HG02610 (cell line): Measurements from ENCODE around the gene PIK3C3.

Experiments used
- ATAC-seq: cut with Tn5 transposase; IDR thresholded peaks from one replicate; pipeline ENCODE4 v1.9.1; 2021; ENCODE audit warnings: mild to moderate bottlenecking, moderate library complexity; ENCODE audit not compliant: unreplicated experiment

PIK3C3 gene

DNA sequence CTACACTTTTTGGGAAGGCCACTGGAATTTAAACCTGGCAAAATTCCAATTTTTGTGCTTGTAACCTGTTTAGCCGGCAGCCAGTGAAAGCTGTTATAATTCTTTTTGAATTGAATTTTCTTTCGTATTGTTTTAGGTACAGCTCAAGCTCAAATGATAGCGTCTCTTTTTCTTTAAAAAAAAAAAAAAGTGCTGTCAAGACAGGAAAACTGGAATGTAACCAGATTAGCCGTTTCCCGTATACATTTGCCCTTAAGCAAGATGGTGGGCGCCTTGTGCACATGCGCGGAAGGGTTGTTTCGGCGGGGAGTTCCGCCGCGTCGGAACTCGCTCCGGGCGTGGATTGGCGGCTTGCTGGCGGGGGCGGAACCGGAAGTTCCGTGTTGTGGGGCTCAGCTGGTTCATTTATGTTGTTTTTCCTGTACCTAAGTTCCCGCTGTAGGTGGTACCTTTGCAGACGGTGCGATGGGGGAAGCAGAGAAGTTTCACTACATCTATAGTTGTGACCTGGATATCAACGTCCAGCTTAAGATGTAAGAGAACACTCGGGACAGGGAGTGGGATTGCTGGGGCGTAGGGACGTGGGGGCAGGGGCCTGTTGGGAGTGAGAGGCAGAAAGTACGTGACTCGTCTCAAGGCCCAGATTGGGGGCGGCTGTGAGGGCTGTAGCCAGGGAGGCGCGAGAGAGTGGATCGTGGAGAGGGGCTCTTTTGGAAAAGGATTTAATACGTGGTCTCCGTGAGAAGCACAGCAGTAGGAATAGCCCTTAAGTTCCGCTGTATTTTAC lies at the start of gene PIK3C3:
TSS of gene PIK3C3 (plus strand) at position 408 of the 787 bp plus-strand sequence. CDS start at position 466, 58 bp downstream.
- ATAC-seq: peak; percentile 98

DNA sequence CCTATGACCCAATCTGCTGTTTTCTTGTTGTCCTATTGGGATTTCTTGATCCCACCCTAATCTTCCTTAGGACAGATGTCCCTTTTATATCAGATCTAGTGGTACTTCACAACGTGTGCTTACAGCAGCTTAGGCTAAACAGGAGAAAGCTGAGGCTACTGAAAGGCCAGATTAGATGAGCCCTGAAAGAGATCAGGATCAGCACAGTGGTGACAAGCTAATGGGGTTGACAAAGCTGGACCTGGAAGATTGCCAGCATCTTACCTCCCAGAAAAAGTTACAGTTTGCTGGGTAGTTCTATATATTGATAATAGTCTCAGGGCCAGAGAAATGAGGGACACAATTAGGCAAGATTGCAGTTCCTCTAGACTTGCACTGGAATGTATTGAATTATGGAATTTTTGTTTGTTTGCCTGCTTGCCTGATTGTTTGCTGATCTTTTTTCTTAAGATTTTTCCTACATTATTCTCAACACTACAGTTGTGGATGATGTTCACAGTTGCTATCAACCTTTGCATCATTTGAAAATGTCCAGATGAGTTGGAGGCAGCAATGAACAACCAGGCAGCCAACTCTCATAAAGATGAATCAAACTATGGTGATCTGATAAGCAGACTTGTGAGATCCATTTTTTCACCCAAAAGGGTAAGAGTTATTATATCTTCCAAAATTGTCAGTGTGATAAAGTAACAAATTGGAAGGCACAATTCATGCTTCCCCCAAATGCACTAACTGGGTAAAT lies 49.1 kb upstream of the PIK3C3 start:
- no peak for ATAC-seq

- peak; percentile 91 for ATAC-seq
Measured at GRCh38 chr18:41906528-41907146, 48.4 kb upstream of the PIK3C3 start.

DNA sequence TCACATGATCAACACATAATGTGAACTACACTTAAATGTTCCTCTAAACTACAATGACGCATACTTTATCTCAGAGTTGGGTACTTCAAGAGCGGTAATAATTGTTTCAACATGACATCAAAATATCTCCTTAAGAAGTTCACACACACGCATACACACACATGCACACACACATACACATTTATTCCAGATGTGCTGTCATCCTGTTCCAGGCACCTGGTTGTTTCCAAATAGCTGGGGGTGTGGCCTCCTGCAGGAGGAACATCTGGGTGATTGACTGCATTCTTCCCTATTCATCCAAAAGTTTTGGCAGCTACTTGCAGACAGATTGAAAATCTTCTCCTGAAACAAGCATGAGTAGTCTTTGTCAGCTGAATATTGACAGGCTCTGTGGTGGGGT lies 37.9 kb upstream of the PIK3C3 start:
- ATAC-seq: no peak

DNA sequence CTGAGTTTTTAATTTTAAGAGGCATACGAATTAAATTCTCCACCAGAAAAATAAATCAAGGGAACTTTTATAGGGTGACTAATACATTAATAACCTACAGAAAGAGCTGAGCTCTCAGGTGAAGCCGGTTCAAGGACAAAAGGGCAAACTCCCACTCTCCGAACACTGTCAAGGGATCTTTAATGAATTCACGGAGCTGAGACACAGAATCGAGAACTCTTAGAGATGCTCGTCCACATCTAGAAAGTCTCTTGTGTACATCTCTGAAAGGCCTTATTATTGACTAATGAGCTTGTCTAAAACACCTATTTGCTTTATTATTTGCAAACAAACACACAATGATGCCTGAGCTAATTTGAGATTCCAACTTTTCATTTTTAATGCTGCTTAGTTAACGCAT lies 33.3 kb upstream of the PIK3C3 start:
- no peak for ATAC-seq

- ATAC-seq: no peak
Measured at GRCh38 chr18:41922176-41922575, 32.9 kb upstream of the PIK3C3 start.

- no peak for ATAC-seq
Measured at GRCh38 chr18:41922841-41923240, 32.2 kb upstream of the PIK3C3 start.

DNA sequence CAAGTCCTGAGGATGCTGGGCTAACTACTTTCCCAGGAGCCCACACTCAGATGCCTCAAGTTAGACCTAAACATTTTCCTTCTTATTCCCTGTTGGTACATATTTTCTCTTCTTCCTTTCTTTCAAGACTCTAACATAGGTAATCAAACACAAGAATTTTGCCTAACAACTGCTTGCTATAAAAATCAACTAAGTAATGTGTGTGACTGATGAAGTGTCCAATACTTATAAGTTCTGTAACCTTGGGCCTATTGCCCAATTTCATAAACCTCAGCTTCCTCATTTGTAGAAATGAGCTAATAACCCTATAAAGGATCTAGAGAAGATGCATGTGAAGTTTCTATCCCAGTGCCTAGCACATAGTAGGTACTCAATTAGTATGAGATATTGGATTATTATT lies 31.6 kb upstream of the PIK3C3 start:
- ATAC-seq: no peak

GRCh38 chr18:41928581-41928980 lies 26.5 kb upstream of the PIK3C3 start:
- no peak for ATAC-seq

- no peak for ATAC-seq
Measured at GRCh38 chr18:41932899-41933298, 22.1 kb upstream of the PIK3C3 start.

DNA sequence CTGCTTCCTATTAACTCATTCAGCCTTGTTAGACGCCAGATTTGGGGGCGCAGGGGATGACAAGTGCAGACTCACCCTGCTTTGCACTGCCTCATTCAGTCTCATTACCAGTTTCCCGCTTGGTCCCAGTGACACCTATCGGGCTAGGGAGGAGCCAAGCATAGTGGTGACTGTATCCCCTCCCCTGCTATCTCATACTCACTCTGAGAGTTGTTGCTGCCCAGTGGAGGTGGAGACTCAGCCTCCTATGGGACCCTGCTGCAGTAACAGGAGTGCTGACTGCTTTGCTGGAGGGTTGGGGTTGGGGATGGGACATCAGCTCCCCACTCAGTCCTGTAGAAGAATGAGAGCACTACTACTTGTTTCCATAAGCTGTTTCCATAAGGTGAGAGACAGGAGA lies 21.3 kb upstream of the PIK3C3 start:
- ATAC-seq: no peak

DNA sequence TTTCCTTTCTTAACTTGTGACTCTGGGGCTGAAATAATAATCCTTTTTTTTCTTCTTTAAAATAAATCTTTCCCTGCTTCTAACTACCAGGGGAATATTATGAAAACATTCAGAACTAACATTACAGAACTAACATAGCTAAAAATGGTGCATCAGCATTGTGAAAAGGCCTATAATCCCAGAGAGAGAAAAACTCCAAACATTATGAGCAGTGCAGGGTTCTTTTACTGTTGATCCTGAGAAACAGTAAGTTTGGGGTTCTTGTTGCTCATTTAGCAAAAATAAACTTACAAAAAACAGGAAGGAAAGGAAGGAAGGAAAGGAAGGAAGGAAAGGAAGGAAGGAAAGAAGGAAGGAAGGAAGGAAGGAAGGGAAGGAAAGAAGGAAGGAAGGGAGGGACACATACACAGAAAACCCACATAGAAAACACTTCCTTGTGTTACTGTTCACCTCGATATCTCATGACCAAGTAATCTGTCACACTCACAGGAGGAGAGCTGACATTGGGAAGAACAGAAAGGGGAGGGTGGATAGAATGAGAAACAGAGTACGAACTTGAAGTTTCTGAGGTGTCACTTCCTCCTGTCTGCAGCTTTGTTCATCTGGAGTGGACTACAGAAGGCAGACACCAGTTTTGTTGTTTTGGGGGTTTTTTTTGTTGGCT lies 18.4 kb upstream of the PIK3C3 start:
- no peak for ATAC-seq

GRCh38 chr18:41938445-41938844 lies 16.6 kb upstream of the PIK3C3 start:
- no peak for ATAC-seq

DNA sequence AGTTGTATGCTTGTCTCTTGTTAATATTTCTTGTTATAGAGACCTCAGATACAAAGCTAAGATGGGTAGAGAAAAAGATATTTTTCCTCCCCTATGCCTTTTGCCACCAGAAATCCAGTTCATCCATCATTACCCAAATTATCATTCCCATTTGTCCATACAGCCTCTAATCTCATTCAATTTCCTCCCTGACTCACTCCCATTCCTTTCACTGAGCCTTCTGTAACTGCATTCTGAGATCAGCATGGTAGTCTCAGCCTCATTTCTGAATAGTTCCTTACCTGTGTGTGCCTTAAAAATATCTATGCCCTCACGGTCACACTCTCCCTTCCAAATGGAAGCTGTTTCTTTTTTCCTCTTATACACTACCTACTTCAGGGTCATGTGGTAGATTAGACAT lies 15.7 kb upstream of the PIK3C3 start:
- ATAC-seq: no peak

DNA sequence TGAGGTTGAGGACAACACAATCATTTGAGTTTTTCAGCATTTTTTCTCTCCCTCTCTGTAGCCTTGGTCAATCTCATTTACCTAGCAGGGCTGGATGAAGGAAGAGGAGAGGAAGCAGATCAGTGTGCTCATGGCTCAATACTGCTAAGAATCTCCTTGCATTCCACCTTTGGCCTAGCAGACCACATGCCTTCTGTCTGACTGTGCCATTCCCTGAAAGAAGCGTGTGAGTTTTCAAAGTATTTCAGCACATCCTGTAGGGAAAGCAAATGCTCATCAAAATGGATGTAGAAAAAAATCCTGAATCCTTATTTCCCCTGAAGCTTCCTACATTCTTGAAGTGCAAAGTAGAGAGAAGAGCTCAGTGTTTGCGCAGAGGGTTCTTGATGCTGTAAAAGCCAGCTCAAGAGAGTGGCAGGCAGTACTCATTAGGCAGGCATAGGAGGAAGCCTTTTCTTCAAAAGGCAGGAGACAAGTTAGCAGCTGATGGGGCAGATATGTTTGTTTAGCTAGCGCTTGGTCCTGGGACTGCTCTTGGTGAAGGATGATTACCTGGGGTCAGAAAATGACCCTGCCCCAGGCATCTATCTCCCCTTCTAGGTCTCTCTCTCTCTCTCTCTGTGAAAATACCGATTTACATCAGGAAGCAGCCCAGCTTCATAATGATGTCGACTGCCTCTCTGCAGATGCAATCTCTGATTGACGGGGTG lies 14.4 kb upstream of the PIK3C3 start:
- ATAC-seq: no peak

- no peak for ATAC-seq
Measured at GRCh38 chr18:41942254-41942653, 12.8 kb upstream of the PIK3C3 start.

DNA sequence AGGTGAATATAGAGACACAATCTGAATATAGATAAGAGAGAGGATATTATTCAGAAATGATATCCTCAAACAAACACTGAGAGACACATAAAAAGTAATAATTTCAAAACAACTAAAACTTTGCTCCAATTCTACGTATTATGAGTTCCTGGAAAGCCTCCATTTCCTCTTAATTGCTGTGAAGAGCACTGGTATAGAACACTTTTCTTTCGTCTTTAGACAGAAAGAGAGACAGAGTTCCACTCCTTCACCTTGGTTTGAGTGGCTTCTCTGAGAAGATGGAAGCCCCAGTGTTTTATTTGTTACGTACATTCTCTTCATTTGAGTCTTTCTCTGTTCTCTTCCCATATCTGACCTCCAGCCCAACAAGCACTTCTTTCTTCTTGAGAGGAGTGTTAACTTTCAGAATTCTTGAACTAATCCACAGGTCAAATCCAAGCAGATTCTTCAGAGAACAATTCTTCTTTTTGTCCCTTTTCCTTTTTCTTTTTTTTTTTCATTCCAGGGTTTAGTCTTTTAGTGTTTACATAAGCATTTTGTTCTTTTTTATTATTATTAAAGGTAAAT lies 6.4 kb upstream of the PIK3C3 start:
- no peak for ATAC-seq

GRCh38 chr18:41949206-41949920 lies 5.7 kb upstream of the PIK3C3 start:
- ATAC-seq: no peak

GRCh38 chr18:41955688-41956087 lies 654 bp downstream of the PIK3C3 start:
- no peak for ATAC-seq

GRCh38 chr18:41959045-41959444 lies 4.0 kb downstream of the PIK3C3 start:
- ATAC-seq: no peak
